HepG2 (cell line): ENCODE results near the gene VARS2. TPM values are rescaled to one million over a fixed set of nuclear protein-coding genes. Genes with fewer than 3 reads are reported as not detected.

ENCODE experiments used
- ATRX ChIP-seq: sonication (generic); formaldehyde crosslinking; IDR thresholded peaks from 2 replicates; pipeline ENCODE4 v1.4.0; 2020; ENCODE audit warnings: missing genetic modification reagents, borderline replicate concordance
- CEBPG ChIP-seq: IDR thresholded peaks from 2 replicates; pipeline ENCODE4 v1.6.1; 2016
- GABPA ChIP-seq, 2 experiments: IDR thresholded peaks; 2 replicates each; pipeline ENCODE4 v1.6.1; 2011 to 2016; ENCODE audit warnings: low read depth in 2 of 2, low read length in 1 of 2, missing biosample characterization in 1 of 2, missing genetic modification characterization in 1 of 2
- KLF15 ChIP-seq: sonication (generic); formaldehyde crosslinking; IDR thresholded peaks from 2 replicates; pipeline ENCODE4 v1.8.1; 2023; ENCODE audit warnings: borderline replicate concordance, mild to moderate bottlenecking, inconsistent platforms, missing genetic modification reagents, mixed read lengths
- MED1 ChIP-seq: sonication (generic); formaldehyde crosslinking; IDR thresholded peaks from 2 replicates; pipeline ENCODE4 v1.4.0; 2020; ENCODE audit warnings: missing genetic modification reagents
- MED13 ChIP-seq: sonication (generic); formaldehyde crosslinking; IDR thresholded peaks from 2 replicates; pipeline ENCODE4 v1.5.0; 2020; ENCODE audit warnings: missing genetic modification reagents
- POLR2G ChIP-seq: fragments of 200-400 bp; formaldehyde crosslinking; IDR thresholded peaks from 2 replicates; pipeline ENCODE4 v1.6.1; 2018; ENCODE audit warnings: mild to moderate bottlenecking, low read depth, low read length, moderate library complexity
- ZMYM2 ChIP-seq: sonication (generic); formaldehyde crosslinking; IDR thresholded peaks from 2 replicates; pipeline ENCODE4 v1.8.0; 2022; ENCODE audit warnings: mild to moderate bottlenecking, missing genetic modification reagents
- ZNF207 ChIP-seq: fragments of 450-650 bp; IDR thresholded peaks from 2 replicates; pipeline ENCODE4 v1.6.1; 2016; ENCODE audit warnings: antibody characterized with exemption, borderline replicate concordance
- ZNF296 ChIP-seq: sonication (generic); formaldehyde crosslinking; conservative IDR thresholded peaks from 2 replicates; pipeline ENCODE4 v1.5.0; 2020; ENCODE audit warnings: mild to moderate bottlenecking, missing genetic modification reagents
- ZNF343 ChIP-seq: sonication (generic); formaldehyde crosslinking; IDR thresholded peaks from 2 replicates; pipeline ENCODE4 v1.4.0; 2020; ENCODE audit warnings: mild to moderate bottlenecking, missing genetic modification reagents
- ZNF7 ChIP-seq: IDR thresholded peaks from 2 replicates; pipeline ENCODE4 v1.6.1; 2016; ENCODE audit warnings: missing biosample characterization, missing genetic modification reagents
- polyA plus RNA-seq, 8 experiments: library from polyadenylated mRNA; depleted of rRNA in 3 of 8; stranded (reverse) in 7 of 8; unstranded in 1 of 8; fragments of >200 nt; fragmentation: Illumina TruSeq in 4 of 8; extraction: Trizol in 4 of 8; gene quantifications; 2 replicates each; pipeline versions ENCODE4 v1.2.1 to v1.2.3, GENCODE V29; 2011 to 2016; ENCODE audit warnings: low read depth in 4 of 8, missing spikeins in 1 of 8, mixed read lengths in 1 of 8; ENCODE audit not compliant: insufficient read depth in 1 of 8
- total RNA-seq, 5 experiments: library from RNA; depleted of rRNA; stranded (reverse); fragments of >200 nt; fragmentation: Illumina TruSeq; extraction: Trizol; gene quantifications; 2 replicates each; pipeline ENCODE4 v1.2.3, GENCODE V29; 2016; ENCODE audit warnings: low read depth in 1 of 5
- TF ChIP-seq, protein P1 (sequence below): IDR thresholded peaks from 2 replicates; pipeline ENCODE4 v1.4.0; 2020; ENCODE audit warnings: mild to moderate bottlenecking, missing genetic modification reagents
- TF ChIP-seq, protein P2 (sequence below): sonication (generic); formaldehyde crosslinking; IDR thresholded peaks from 2 replicates; pipeline ENCODE4 v1.5.0; 2020; ENCODE audit warnings: missing genetic modification reagents
- TF ChIP-seq, protein P3 (sequence below): sonication (generic); formaldehyde crosslinking; IDR thresholded peaks from 2 replicates; pipeline ENCODE4 v1.9.0; 2022; ENCODE audit warnings: missing genetic modification reagents, mild to moderate bottlenecking, borderline replicate concordance

Gene VARS2
- total and polyA plus RNA-seq, 2 of the 13 experiments (the other 11 are each of a cell fraction or from before 2014, with no cell fraction given), result 61.8 to 71.8 TPM

DNA sequence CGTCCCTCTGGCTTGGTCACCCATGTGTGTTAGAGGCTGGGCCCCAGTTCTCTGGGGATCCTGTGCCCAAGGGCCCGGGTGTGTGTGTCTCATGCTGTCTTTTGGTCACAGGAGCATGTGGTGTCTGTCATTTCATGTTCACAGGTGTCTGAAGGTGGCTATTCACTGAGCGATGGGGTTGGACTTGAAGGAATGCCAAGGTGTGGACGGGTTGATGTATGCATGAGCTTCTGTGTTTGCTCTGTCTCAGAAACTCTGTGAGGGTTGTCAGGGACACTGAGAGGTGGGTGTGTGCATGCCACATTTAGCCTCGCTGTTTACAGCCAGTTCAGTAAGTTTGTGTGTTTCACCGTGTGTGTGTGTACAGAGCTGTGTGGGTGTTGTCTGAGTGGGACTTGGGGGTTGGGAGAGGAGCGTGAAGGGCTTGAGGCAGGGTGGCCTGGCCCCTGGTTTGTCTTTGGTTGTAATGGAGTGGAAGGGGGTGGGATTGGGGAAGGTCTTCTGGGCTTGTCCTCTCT lies 28.5 kb upstream of the VARS2 start (continued):
- TF ChIP-seq, protein P1, sequence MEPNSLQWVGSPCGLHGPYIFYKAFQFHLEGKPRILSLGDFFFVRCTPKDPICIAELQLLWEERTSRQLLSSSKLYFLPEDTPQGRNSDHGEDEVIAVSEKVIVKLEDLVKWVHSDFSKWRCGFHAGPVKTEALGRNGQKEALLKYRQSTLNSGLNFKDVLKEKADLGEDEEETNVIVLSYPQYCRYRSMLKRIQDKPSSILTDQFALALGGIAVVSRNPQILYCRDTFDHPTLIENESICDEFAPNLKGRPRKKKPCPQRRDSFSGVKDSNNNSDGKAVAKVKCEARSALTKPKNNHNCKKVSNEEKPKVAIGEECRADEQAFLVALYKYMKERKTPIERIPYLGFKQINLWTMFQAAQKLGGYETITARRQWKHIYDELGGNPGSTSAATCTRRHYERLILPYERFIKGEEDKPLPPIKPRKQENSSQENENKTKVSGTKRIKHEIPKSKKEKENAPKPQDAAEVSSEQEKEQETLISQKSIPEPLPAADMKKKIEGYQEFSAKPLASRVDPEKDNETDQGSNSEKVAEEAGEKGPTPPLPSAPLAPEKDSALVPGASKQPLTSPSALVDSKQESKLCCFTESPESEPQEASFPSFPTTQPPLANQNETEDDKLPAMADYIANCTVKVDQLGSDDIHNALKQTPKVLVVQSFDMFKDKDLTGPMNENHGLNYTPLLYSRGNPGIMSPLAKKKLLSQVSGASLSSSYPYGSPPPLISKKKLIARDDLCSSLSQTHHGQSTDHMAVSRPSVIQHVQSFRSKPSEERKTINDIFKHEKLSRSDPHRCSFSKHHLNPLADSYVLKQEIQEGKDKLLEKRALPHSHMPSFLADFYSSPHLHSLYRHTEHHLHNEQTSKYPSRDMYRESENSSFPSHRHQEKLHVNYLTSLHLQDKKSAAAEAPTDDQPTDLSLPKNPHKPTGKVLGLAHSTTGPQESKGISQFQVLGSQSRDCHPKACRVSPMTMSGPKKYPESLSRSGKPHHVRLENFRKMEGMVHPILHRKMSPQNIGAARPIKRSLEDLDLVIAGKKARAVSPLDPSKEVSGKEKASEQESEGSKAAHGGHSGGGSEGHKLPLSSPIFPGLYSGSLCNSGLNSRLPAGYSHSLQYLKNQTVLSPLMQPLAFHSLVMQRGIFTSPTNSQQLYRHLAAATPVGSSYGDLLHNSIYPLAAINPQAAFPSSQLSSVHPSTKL (CRISPR knock-in tag), result no peak
- TF ChIP-seq, protein P2, sequence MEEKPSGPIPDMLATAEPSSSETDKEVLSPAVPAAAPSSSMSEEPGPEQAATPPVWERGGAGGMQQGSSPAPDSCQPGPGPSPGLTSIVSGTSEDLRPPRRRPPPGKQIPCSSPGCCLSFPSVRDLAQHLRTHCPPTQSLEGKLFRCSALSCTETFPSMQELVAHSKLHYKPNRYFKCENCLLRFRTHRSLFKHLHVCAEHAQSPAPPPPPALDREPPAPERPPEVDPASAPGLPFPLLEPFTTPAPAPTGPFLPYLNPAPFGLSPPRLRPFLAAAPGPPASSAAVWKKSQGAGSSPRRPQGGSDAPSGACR (CRISPR knock-in tag), result 0 out of 2 replicates have a peak, but pooled peaks have one; percentile 66
- TF ChIP-seq ZNF296, result no peak
- TF ChIP-seq, protein P3, sequence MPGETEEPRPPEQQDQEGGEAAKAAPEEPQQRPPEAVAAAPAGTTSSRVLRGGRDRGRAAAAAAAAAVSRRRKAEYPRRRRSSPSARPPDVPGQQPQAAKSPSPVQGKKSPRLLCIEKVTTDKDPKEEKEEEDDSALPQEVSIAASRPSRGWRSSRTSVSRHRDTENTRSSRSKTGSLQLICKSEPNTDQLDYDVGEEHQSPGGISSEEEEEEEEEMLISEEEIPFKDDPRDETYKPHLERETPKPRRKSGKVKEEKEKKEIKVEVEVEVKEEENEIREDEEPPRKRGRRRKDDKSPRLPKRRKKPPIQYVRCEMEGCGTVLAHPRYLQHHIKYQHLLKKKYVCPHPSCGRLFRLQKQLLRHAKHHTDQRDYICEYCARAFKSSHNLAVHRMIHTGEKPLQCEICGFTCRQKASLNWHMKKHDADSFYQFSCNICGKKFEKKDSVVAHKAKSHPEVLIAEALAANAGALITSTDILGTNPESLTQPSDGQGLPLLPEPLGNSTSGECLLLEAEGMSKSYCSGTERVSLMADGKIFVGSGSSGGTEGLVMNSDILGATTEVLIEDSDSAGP (CRISPR knock-in tag), result 0 out of 2 replicates have a peak, but pooled peaks have one; percentile 14
- no peak for TF ChIP-seq ZMYM2 (CRISPR knock-in tag)
- TF ChIP-seq MED13 (CRISPR knock-in tag), result no peak
- no peak for TF ChIP-seq MED1
- no peak for TF ChIP-seq CEBPG
- TF ChIP-seq ATRX (CRISPR knock-in tag), result no peak
- no peak for TF ChIP-seq GABPA (IDR thresholded peaks at IDR 0.05; ENCODE audit: low read depth, low read length)
- no peak for TF ChIP-seq GABPA (CRISPR knock-in tag; IDR thresholded peaks at IDR 0.05; ENCODE audit: low read depth)
- no peak for TF ChIP-seq ZNF343
- TF ChIP-seq ZNF207, result 0 out of 2 replicates have a peak, but pooled peaks have one; percentile 71
- TF ChIP-seq POLR2G, result no peak
- no peak for TF ChIP-seq ZNF7 (CRISPR knock-in tag)
- TF ChIP-seq KLF15 (CRISPR knock-in tag), result no peak
